A549 (cell line): ENCODE results near the gene SAMD10. TPM values are rescaled to one million over a fixed set of nuclear protein-coding genes. Genes with fewer than 3 reads are reported as not detected.

Experiments used
- ATAC-seq, 2 experiments: fragments of 200-7000 bp in 1 of 2; fragments of >200 bp in 1 of 2; cut with Nextera tagmentation in 1 of 2; cut with Tn5 transposase in 1 of 2; 3 replicates each; pipeline versions ENCODE4 v1.8.0 to v1.9.1; 2018 to 2020; ENCODE audit warnings: mild to moderate bottlenecking in 1 of 2, moderate library complexity in 1 of 2
- CTCF ChIA-PET: fragments of 300-600 bp; sonication (Branson Sonifier 250); formaldehyde crosslinking; extraction: SDS; loops from one replicate; lab custom pipeline; 2021; ENCODE audit warnings: antibody characterized with exemption, inconsistent platforms; lab: Yijun Ruan, JAX
- POLR2A ChIA-PET: fragments of 350-600 bp; formaldehyde crosslinking; extraction: SDS; loops from one replicate; lab custom pipeline; 2021; ENCODE audit warnings: antibody characterized with exemption, inconsistent platforms; lab: Yijun Ruan, JAX
- DNase-seq, 2 experiments: peaks; one replicate each; pipeline versions ENCODE4 v3.0.0 to v3.0.0-alpha.2; 2011 to 2016; ENCODE audit warnings: low read depth in 1 of 2, low spot score in 1 of 2
- FAIRE-seq: peaks from 2 replicates; lab custom pipeline; 2011; peaks lifted over from hg19 to GRCh38; lab: Jason Lieb, UNC
- H3K27ac ChIP-seq, 2 experiments: fragments of >200 bp; sonication (Bioruptor Twin); formaldehyde crosslinking; 3 replicates each; pipeline ENCODE4 v1.5.1; 2016 to 2017
- H3K4me1 ChIP-seq: fragments of >200 bp; sonication (Bioruptor Twin); formaldehyde crosslinking; 3 replicates; pipeline ENCODE4 v1.6.1; 2016
- H3K4me2 ChIP-seq: fragments of >200 bp; sonication (Bioruptor Twin); formaldehyde crosslinking; 3 replicates; pipeline ENCODE4 v1.6.1; 2016
- H3K4me3 ChIP-seq: fragments of >200 bp; sonication (Bioruptor Twin); formaldehyde crosslinking; 3 replicates; pipeline ENCODE4 v1.5.1; 2016
- H3K9me3 ChIP-seq: fragments of >200 bp; sonication (Bioruptor Twin); formaldehyde crosslinking; 3 replicates; pipeline ENCODE4 v1.6.1; 2016
- ESRRA ChIP-seq: fragments of 150-350 bp; IDR thresholded peaks from 2 replicates; pipeline ENCODE4 v1.6.1; 2014; ENCODE audit warnings: mild to moderate bottlenecking, low read length, borderline replicate concordance
- FOSL2 ChIP-seq, 2 experiments: fragments of 450-650 bp in 1 of 2; fragments of >200 bp in 1 of 2; sonication (Bioruptor Twin) in 1 of 2; formaldehyde crosslinking; IDR thresholded peaks; 2 replicates each; pipeline versions ENCODE4 v1.5.0 to v1.6.1; 2016 to 2020; ENCODE audit warnings: mild to moderate bottlenecking in 1 of 2, moderate library complexity in 1 of 2
- GATA3 ChIP-seq: IDR thresholded peaks from 2 replicates; pipeline ENCODE4 v1.6.1; 2012; ENCODE audit warnings: borderline replicate concordance
- HOXA7 ChIP-seq: fragments of 250-450 bp; sonication (Bioruptor Pico); IDR thresholded peaks from 2 replicates; pipeline ENCODE4 v1.5.0; 2020; ENCODE audit warnings: mild to moderate bottlenecking, moderate library complexity
- HOXB5 ChIP-seq: fragments of 250-450 bp; sonication (Bioruptor Pico); IDR thresholded peaks from 2 replicates; pipeline ENCODE4 v1.5.0; 2020; ENCODE audit warnings: mild to moderate bottlenecking, moderate library complexity
- JUN ChIP-seq, 2 experiments: fragments of >200 bp; sonication (Bioruptor Twin); formaldehyde crosslinking; IDR thresholded peaks; 2 replicates in 1 of 2; 3 replicates in 1 of 2; pipeline ENCODE4 v1.6.1; 2016 to 2017
- JUNB ChIP-seq: fragments of >200 bp; sonication (Bioruptor Twin); formaldehyde crosslinking; IDR thresholded peaks from 2 replicates; pipeline ENCODE4 v1.6.1; 2016
- MAZ ChIP-seq: fragments of 150-350 bp; IDR thresholded peaks from 2 replicates; pipeline ENCODE4 v1.6.1; 2014; ENCODE audit warnings: antibody characterized with exemption, low read depth, low read length, borderline replicate concordance
- NFE2L2 ChIP-seq: fragments of 150-350 bp; conservative IDR thresholded peaks from 2 replicates; pipeline ENCODE4 v1.6.1; 2014; ENCODE audit warnings: low read length
- NPAS2 ChIP-seq: fragments of 250-450 bp; sonication (Bioruptor Pico); IDR thresholded peaks from 2 replicates; pipeline ENCODE4 v1.8.0; 2022; ENCODE audit warnings: mild to moderate bottlenecking, moderate library complexity, borderline replicate concordance
- RAD21 ChIP-seq, 2 experiments: fragments of >200 bp in 1 of 2; sonication (Bioruptor Twin) in 1 of 2; formaldehyde crosslinking in 1 of 2; IDR thresholded peaks in 1 of 2; conservative IDR thresholded peaks in 1 of 2; 2 replicates in 1 of 2; 3 replicates in 1 of 2; pipeline ENCODE4 v1.6.1; 2012 to 2018; ENCODE audit warnings: inconsistent platforms in 1 of 2
- TFCP2L1 ChIP-seq: fragments of 250-450 bp; sonication (Bioruptor Pico); IDR thresholded peaks from 2 replicates; pipeline ENCODE4 v1.5.0; 2021; ENCODE audit warnings: mild to moderate bottlenecking
- TP53 ChIP-seq: fragments of 250-450 bp; sonication (Bioruptor Pico); IDR thresholded peaks from 2 replicates; pipeline ENCODE4 v1.5.0; 2021; ENCODE audit warnings: mild to moderate bottlenecking, moderate library complexity
- USF2 ChIP-seq: fragments of 450-650 bp; IDR thresholded peaks from 2 replicates; pipeline ENCODE4 v1.6.1; 2014; ENCODE audit warnings: antibody characterized with exemption
- ZNF302 ChIP-seq: fragments of 250-450 bp; sonication (Bioruptor Pico); IDR thresholded peaks from 2 replicates; pipeline ENCODE4 v1.9.0; 2021; ENCODE audit warnings: inconsistent platforms, mild to moderate bottlenecking, moderate library complexity
- ZSCAN20 ChIP-seq: fragments of 250-450 bp; sonication (Bioruptor Pico); IDR thresholded peaks from 2 replicates; pipeline ENCODE4 v1.8.0; 2022; ENCODE audit warnings: mild to moderate bottlenecking, moderate library complexity
- WGBS: methylation state at CpG from one replicate; pipeline ENCODE4 v1.1.6; 2017; ENCODE audit errors: missing lambda C conversion rate; 5-methylcytosine and 5-hydroxymethylcytosine counted together
- polyA plus RNA-seq, 4 experiments: library from polyadenylated mRNA; depleted of rRNA in 3 of 4; stranded (reverse); fragments of >200 nt; fragmentation: RNase III in 1 of 4; extraction: RNeasy Plus Mini Kit Qiagen cat#74134 plus additional on column Dnase treatment in 1 of 4; gene quantifications; 2 replicates in 3 of 4; 3 replicates in 1 of 4; pipeline ENCODE4 v1.2.3, GENCODE V29; 2011 to 2017
- TF ChIP-seq, protein P1 (sequence below): fragments of 250-450 bp; sonication (Bioruptor Pico); IDR thresholded peaks from 2 replicates; pipeline ENCODE4 v1.5.0; 2021; ENCODE audit warnings: mild to moderate bottlenecking, moderate library complexity, borderline replicate concordance
- TF ChIP-seq, protein P2 (sequence below): fragments of >200 bp; sonication (Bioruptor Twin); formaldehyde crosslinking; IDR thresholded peaks from 3 replicates; pipeline ENCODE4 v1.6.1; 2016
- TF ChIP-seq, protein P3 (sequence below): fragments of >200 bp; sonication (Bioruptor Twin); formaldehyde crosslinking; IDR thresholded peaks from 3 replicates; pipeline ENCODE4 v1.5.1; 2016

Gene SAMD10
- polyA plus RNA-seq, 2 of the 4 experiments (the other 2 are of a cell fraction): not detected

- H3K4me1 ChIP-seq: peaks cover 14% of the 10 kb centered on the region
- 93% methylated on average over 25 of the region's 35 CpGs for WGBS
- no peaks in the 10 kb centered on the region for H3K9me3 ChIP-seq
- no peak overlapping the region for H3K27ac ChIP-seq
- FAIRE-seq (no peak), DNase-seq (no peak), ATAC-seq (no peak)
- no peak overlapping the region for H3K4me3 ChIP-seq
- POLR2A ChIA-PET: interaction anchor here (0.7 kb wide), 1 partner anchor 13 kb away, joined by 3 read pairs; no protein-coding TSS in a partner anchor
- TF ChIP-seq JUN (IDR thresholded peaks at IDR 0.05): no peak
- no peak for TF ChIP-seq HOXB5 (CRISPR knock-in tag)
- TF ChIP-seq TFCP2L1 (CRISPR knock-in tag): no peak
- TF ChIP-seq ZSCAN20 (CRISPR knock-in tag): no peak
- TF ChIP-seq, protein P1, sequence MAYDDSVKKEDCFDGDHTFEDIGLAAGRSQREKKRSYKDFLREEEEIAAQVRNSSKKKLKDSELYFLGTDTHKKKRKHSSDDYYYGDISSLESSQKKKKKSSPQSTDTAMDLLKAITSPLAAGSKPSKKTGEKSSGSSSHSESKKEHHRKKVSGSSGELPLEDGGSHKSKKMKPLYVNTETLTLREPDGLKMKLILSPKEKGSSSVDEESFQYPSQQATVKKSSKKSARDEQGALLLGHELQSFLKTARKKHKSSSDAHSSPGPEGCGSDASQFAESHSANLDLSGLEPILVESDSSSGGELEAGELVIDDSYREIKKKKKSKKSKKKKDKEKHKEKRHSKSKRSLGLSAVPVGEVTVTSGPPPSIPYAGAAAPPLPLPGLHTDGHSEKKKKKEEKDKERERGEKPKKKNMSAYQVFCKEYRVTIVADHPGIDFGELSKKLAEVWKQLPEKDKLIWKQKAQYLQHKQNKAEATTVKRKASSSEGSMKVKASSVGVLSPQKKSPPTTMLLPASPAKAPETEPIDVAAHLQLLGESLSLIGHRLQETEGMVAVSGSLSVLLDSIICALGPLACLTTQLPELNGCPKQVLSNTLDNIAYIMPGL (CRISPR knock-in tag): no peak
- no peak for TF ChIP-seq NPAS2 (CRISPR knock-in tag)
- no peak for TF ChIP-seq GATA3
- TF ChIP-seq, protein P2, sequence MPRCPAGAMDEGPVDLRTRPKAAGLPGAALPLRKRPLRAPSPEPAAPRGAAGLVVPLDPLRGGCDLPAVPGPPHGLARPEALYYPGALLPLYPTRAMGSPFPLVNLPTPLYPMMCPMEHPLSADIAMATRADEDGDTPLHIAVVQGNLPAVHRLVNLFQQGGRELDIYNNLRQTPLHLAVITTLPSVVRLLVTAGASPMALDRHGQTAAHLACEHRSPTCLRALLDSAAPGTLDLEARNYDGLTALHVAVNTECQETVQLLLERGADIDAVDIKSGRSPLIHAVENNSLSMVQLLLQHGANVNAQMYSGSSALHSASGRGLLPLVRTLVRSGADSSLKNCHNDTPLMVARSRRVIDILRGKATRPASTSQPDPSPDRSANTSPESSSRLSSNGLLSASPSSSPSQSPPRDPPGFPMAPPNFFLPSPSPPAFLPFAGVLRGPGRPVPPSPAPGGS: no peak
- TF ChIP-seq USF2: no peak
- CTCF ChIA-PET: interaction anchor here (1.2 to 2.0 kb wide), 6 partner anchors 11 to 177 kb away, joined by 3 to 8 read pairs (median 3); partner anchors contain the start of gene UCKL1
- no peak overlapping the region for H3K4me2 ChIP-seq
These were observed 35.1 kb downstream of the SAMD10 start for GRCh38 chr20:63944078-63944941.

- FAIRE-seq (no peak), ATAC-seq (no peak), DNase-seq (no peak)
- Histone ChIP-seq H3K4me3 (no peak overlapping the region), H3K27ac (no peak overlapping the region), H3K9me3 (no peaks in the 10 kb centered on the region), H3K4me2 (no peak overlapping the region), H3K4me1 (peaks cover 8% of the 10 kb centered on the region)
- POLR2A ChIA-PET: interaction anchor here (0.7 kb wide), 1 partner anchor 14 kb away, joined by 3 read pairs; no protein-coding TSS in a partner anchor
- 90% methylated on average over 3 of the region's 3 CpGs for WGBS
- TF ChIP-seq HOXA7: no peak
- TF ChIP-seq, protein P3, sequence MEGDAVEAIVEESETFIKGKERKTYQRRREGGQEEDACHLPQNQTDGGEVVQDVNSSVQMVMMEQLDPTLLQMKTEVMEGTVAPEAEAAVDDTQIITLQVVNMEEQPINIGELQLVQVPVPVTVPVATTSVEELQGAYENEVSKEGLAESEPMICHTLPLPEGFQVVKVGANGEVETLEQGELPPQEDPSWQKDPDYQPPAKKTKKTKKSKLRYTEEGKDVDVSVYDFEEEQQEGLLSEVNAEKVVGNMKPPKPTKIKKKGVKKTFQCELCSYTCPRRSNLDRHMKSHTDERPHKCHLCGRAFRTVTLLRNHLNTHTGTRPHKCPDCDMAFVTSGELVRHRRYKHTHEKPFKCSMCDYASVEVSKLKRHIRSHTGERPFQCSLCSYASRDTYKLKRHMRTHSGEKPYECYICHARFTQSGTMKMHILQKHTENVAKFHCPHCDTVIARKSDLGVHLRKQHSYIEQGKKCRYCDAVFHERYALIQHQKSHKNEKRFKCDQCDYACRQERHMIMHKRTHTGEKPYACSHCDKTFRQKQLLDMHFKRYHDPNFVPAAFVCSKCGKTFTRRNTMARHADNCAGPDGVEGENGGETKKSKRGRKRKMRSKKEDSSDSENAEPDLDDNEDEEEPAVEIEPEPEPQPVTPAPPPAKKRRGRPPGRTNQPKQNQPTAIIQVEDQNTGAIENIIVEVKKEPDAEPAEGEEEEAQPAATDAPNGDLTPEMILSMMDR: no peak
- TF ChIP-seq NFE2L2: no peak
- TF ChIP-seq ESRRA: no peak
- TF ChIP-seq ZNF302 (CRISPR knock-in tag): no peak
- TF ChIP-seq MAZ: no peak
- TF ChIP-seq FOSL2 (IDR thresholded peaks at IDR 0.05): no peak
- no peak for TF ChIP-seq FOSL2 (CRISPR knock-in tag; IDR thresholded peaks at IDR 0.05)
- no peak for TF ChIP-seq RAD21 (conservative IDR thresholded peaks at IDR 0.05 in 1 of 2, IDR thresholded peaks at IDR 0.05 in 1 of 2)
- TF ChIP-seq, protein P1 (CRISPR knock-in tag): no peak
- no peak for TF ChIP-seq JUNB
- no peak for TF ChIP-seq TFCP2L1 (CRISPR knock-in tag)
- no peak for TF ChIP-seq TP53
- CTCF ChIA-PET: interaction anchor here (0.8 to 1.9 kb wide), 6 partner anchors 13 to 406 kb away, joined by 3 to 12 read pairs (median 4); no protein-coding TSS in a partner anchor
These were observed 35.7 kb downstream of the SAMD10 start for GRCh38 chr20:63943808-63944077.
